ENCODE results near the gene GOLT1B.
A peak's percentile ranks its signal among the peaks of the same experiment; 100 is the strongest.
"Not testable (repeated sequence)": the region's sequence is repeated elsewhere in the genome, so short reads cannot be mapped to it uniquely, and the experiment has no call there.

Gene GOLT1B

DNA sequence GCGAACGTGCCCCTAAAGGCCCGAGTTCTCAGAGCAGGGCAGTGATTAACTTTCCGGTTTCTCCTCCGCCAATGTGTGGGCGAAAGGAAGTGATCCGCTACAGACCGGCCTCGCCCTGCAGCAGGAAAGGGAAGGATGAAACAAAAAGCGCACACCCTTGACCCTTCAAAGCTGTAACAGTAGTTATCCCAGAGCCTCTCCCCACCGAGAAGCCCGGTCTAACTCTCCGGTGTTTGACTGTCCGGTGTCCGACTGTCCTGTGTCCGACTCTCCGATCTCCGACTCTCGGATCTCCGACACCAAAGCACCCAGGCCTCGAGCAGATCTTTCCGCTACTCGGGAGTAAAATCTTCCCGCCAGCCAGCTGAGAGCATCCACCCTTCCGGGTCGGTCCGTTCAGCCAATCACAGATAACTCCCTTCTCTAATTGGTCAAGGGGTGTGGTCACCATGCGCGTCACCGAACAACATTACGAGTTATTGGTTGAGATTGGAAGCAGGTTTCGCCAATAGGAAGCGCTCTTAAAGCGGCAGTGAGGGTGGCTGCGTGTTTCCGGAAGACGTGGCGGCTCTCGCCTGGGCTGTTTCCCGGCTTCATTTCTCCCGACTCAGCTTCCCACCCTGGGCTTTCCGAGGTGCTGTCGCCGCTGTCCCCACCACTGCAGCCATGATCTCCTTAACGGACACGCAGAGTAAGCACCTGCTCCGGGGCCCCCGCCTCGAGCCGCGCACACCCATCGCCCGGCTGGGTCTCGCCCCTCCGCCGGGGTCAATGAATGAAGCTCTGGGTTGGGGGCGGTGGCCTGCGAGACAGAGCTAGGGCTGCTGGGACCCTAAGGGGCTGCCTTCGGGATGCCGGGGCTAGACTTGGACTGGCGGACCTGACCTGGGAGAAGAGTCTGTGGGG lies at the start of gene GOLT1B, which contains the start of gene RECQL:
TSS of gene GOLT1B (plus strand) at position 532 of the 906 bp plus-strand sequence. CDS start at position 667, 135 bp downstream.
TSS of gene RECQL (minus strand) at position 378 of the 906 bp plus-strand sequence. CDS start 2,065 bp downstream, outside the sequence.
- peak; percentile 99 for DNase-seq

DNA sequence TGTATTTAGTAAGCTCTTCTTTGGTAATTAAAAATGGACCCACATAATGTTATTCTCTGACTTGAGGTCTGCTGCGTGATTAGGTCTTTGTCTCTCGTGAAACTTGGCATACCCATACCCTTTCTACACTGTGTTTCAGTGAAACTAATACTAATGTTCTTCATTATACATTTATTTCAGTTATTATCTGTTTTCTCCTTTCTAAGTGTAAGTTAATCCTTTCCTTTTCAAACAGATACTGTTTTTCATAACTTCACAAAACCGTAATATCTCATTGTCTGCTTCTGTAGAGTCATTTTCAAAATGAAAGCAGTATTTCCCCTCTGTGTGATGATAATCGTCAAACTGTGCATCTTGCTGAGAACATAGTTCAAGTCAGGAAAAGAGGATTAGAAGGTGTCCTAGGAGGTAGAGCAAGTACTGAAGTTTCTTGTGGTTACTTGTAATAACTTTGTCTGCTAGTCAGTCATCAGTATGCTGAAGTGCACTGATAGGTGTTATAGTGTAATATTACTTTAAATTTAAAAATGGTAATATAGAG lies 48.2 kb upstream of the GOLT1B start:
- DNase-seq, result no peak

DNA sequence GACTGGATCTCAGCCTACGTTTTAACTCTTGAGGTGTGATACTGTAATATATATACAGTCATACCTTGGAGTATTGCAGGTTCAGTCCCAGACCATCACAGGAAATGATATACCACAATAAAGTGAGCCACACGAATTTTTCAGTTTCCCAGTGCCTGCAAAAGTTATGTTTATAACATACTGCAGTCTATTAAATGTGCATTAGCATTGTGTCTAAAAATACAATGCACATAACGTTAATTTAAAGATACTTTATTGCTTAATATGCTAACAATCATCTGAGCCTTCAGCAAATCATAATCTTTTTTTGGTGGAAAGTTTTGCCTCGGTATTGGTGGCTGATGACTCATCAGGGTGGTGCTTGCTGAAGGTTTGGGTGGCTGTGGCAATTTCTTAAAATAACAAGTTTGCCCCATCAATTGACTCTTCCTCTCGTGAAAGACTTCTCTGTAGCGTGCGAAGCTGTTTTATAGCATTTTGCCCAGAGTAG lies 45.3 kb upstream of the GOLT1B start:
- no peak for DNase-seq

- DNase-seq, result peak; percentile 83
Measured at GRCh38 chr12:21459474-21459873, 42.1 kb upstream of the GOLT1B start.

GRCh38 chr12:21467334-21467733 lies 34.3 kb upstream of the GOLT1B start:
- DNase-seq, result not testable (repeated sequence)

DNA sequence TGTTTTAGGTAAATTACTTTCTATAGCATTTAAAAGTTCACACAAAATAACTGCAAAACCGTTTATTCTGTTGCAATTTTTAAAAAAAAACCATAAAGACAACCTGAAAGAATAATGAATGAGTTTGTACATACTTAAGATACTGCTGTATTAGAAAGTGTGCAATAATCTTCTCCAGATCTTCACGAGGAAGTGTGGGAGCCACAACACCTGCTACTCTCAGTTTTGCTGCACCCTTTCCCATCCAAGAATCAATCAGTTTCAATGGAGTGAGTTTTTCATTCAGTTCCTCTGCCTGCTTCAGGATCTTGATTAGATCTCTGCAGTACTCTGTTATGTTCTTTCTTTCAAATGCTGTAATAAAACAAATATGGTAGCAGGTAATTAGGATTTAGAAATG lies 30.3 kb upstream of the GOLT1B start:
- DNase-seq, result no peak

DNA sequence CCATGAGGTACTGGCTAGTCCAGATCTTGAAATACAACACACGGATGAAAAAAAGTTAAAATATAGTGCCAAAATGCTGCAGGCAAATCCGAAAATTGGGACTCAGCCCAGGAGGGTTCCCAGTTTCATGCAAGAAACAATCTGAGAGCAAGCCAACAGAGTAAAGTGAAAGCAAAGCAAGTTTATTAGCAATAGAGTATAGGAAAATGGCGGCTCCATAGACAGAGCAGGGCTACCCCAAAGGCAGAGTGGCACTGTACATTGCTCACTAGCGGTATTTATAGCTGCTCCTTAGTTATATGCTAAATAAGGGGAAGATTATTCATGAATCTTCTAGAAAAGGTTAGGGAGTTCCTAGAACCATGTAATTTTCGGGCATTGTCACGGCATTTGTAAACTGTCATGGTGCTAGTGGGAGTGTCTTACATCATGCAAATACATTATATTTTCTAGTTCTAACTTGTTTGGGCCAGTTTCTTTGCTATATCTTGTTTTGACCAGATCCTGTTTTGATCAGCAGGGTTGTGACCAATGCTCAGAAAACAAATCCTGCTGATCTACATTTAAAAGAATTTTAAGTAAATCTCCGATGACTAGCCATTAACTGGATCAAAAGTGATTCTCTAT lies 29.3 kb upstream of the GOLT1B start:
- DNase-seq, result no peak

DNA sequence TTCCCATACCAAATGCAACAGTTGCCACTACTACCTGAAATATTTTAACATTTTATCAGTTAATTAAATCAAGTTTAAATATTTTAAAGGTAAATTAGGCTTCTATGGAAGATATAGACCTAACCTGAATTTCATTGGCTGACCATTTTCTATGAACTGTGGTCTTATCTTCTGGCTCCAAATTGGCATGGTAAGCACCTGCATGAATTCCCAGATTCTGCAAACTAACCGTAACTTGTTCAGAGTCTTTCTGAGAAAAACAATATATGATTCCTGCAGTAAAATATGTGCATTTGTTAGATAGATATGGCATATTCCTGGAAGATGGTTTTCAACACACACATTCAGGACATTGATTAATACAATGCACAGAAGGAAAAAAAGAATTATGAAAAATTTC lies 26.0 kb upstream of the GOLT1B start:
- DNase-seq, result no peak

- DNase-seq, result no peak
Measured at GRCh38 chr12:21476949-21477348, 24.6 kb upstream of the GOLT1B start.

GRCh38 chr12:21478756-21479455 lies 22.7 kb upstream of the GOLT1B start:
- DNase-seq, result no peak

DNA sequence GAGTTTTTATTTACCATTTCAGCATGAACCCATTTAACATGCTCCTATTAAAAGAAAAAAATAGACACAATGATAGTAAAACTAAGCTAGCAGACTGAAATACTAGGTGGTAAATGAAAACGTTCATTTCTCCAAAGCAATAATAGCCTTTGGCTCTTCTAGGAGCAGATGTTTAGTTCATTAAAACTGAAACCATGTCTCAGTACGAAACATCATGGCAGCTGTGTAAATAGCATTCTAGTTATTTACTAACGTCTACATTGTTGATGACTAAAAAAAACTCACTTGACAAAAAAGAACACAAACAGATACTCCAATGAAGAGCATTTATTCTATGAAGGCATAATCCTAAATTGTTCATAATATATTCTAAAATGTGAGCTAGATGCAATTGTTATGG lies 18.1 kb upstream of the GOLT1B start:
- no peak for DNase-seq

DNA sequence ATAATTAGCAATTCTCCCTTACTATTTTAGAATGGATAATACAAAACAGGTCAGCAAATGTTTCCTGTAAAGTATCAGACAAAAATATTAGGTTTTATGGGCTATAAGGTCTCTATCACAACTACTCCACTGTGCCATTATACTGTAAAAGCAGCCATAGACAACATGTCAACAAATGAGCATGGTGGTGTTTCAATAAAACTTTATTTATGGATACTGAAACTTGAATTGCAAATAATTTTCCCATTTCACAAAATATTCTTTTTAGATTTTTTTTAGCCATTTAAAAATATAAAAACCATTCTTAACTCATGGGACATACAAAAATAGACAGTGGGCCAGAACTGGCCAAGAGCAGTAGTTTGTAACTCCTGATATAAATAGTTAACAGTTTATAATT lies 15.6 kb upstream of the GOLT1B start:
- no peak for DNase-seq

DNA sequence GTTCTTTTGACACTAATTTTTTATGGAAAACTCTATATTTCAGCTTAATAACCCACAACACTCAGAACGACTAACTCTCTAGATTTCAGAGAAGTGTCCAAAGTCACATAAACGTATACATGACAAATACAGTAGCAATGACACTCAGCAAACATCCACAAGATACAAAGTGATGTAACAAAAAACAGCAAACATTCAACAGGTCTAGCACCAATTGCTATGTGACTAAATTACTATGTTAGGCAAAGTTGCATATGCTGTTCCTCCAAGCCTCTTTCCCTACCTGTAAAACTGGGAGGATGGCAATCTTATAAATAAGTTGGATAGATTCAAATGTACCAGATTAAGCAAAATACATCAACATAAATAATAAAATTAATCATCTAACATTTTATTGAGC lies 1.8 kb upstream of the GOLT1B start:
- no peak for DNase-seq

DNA sequence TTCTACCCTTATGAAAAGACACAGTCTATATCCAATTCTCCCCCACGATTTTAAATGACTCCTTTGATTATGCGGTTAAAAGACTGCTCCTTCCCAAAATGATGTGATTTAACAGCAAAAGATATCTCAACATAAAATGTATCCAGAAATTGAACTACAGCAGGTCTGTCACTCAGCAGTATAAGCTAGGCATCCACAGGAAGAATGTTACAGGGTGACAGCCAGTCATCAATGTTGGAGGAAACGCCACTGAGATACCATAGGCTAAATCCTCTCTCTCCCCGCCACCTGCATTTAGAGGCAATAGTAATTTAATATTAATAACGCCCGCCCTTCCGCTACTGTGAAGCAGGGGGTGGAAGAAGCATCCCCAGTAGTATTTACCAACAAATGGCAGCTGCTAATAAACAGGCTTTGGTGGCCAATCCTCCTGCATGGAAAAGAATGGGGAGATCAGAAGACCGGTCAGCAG lies 767 bp upstream of the GOLT1B start:
- DNase-seq, result peak; percentile 61

GRCh38 chr12:21502164-21502496 lies 541 bp downstream of the GOLT1B start:
- DNase-seq, result peak; percentile 71

DNA sequence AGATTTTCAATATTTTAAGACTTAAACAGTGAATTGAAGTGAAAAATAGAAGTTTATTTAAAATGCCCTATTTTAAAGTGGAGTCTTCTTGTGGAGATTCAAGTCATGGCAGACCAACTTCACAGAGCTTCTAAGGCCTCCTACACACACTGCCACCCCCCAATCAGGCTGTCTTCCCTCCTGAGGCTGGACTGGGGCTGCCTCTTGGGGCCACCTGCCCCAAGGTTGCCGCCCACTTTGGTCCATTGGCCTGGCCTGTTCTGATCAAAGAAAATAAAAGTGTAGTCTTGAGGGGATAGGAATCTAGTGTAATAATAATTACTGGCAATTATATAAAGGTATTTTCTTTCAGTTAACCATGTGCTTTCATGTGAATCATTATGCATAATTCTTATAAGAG lies 1.3 kb downstream of the GOLT1B start:
- DNase-seq, result no peak

GRCh38 chr12:21505888-21506287 lies 4.3 kb downstream of the GOLT1B start:
- no peak for DNase-seq

- no peak for DNase-seq
Measured at GRCh38 chr12:21507849-21508248, 6.3 kb downstream of the GOLT1B start.

- DNase-seq, result no peak
Measured at GRCh38 chr12:21509768-21510167, 8.2 kb downstream of the GOLT1B start.

DNA sequence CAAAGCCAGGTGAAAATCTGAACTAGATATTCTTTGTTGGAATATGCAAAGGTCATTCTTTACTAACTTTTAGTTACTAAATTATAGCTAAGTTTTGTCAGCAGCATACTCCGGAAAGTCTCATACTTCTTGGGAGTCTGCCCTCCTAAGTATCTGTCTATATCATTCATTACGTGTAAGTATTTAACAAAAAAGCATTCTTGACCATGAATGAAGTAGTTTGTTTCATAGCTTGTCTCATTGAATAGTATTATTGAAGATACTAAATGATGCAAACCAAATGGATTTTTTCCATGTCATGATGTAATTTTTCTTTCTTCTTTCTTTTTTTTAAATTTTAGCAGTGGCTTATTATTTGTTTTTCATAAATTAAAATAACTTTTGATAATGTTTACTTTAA lies 14.7 kb downstream of the GOLT1B start:
- DNase-seq, result no peak

GRCh38 chr12:21518451-21518850 lies 16.9 kb downstream of the GOLT1B start:
- no peak for DNase-seq

- DNase-seq, result no peak
Measured at GRCh38 chr12:21521541-21521940, 20.0 kb downstream of the GOLT1B start.

GRCh38 chr12:21523148-21523547 lies 21.6 kb downstream of the GOLT1B start:
- DNase-seq, result no peak
